MM.1S (cell line): ENCODE measurements around the gene SPOCK1.

Experiments
- CTCF ChIP-seq: fragments of 300-600 bp; sonication (generic); IDR thresholded peaks from 2 replicates; pipeline ENCODE4 v1.5.1; 2016; ENCODE audit warnings: antibody characterized with exemption, low read length, mixed read lengths
- EZH2 ChIP-seq: fragments of 300-600 bp; sonication (generic); optimal IDR thresholded peaks from 2 replicates; pipeline ENCODE3; 2017; ENCODE audit warnings: low read depth, mild to moderate bottlenecking, antibody characterized with exemption, low read length, mixed read lengths
- EZH2phosphoT487 ChIP-seq: fragments of 300-600 bp; sonication (generic); IDR thresholded peaks from 2 replicates; pipeline ENCODE4 v1.6.1; 2018; ENCODE audit warnings: antibody characterized with exemption, low read length

GRCh38 chr5:136994154-136994553 lies 505.0 kb downstream of the SPOCK1 start:
- TF ChIP-seq CTCF (no peak), EZH2phosphoT487 (no peak), EZH2 (no peak)
